ENCODE measurements around the gene LRRC75B. TPM values are rescaled to one million over a fixed set of nuclear protein-coding genes. Genes with fewer than 3 reads are reported as not detected.

Gene LRRC75B
- total and polyA plus RNA-seq, 9 of the 15 experiments (the other 6 are each of a cell fraction or from before 2014, with no cell fraction given): 0.10 to 2.8 (median 1.0) TPM; not detected in 1

DNA sequence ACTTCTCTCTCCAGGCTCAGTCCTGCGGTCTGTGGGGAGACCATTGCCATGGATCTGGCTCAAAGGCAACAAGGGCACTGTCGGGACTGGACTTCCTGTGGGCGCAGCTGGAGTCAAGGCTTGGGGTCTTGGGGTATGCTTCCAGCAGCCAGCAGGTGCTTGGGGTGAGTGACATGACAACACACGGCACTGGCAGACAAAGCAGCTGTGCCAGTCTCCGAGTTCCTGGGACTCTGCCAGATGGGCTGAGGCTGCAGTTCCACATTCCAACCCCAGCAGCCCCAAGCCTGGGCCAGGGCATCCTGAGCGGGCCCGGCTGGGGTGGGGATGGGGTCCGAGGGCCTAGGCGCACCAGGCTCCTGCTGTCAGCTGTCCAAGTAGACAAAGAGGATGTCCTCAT is 50.2 kb downstream of the LRRC75B start:
- ATAC-seq: no peak
- in situ Hi-C loops (cut with MboI) (no loop called here), intact Hi-C loops (cut with micrococcal nuclease) (no loop called here)
- no peaks in the 10 kb centered on the region for H3K9me3 ChIP-seq (replicated peaks; ENCODE audit: control insufficient read depth, insufficient read depth, low read depth, low read length)
- no peaks in the 10 kb centered on the region for H4K20me1 ChIP-seq (replicated peaks; ENCODE audit: control insufficient read depth, insufficient read depth, low read length)
- no peak overlapping the region for H3K4me2 ChIP-seq (ENCODE audit: insufficient read depth, low read length)
- H3K9me1 ChIP-seq (ENCODE audit: control insufficient read depth, insufficient read depth, low read length): no peaks in the 10 kb centered on the region
- no peak overlapping the region for H2AFZ ChIP-seq (ENCODE audit: low read depth, low read length)
- ChIA-PET CTCF (ENCODE audit: low intra/inter-chr PET ratio) (no interaction called here), POLR2A (interaction anchor here (0.5 to 0.9 kb wide), 2 partner anchors 11 to 43 kb away, joined by 3 read pairs; no protein-coding TSS in a partner anchor)
- no TSS peak for BruUV-seq (replicated peaks)
- H3K79me2 ChIP-seq (ENCODE audit: control insufficient read depth, insufficient read depth, low read length): no peaks in the 10 kb centered on the region
- H3K36me3 ChIP-seq (ENCODE audit: control insufficient read depth, insufficient read depth, low read length): peaks cover 63% of the 10 kb centered on the region; the same call in 2 of the 3 replicates
- 96% methylated on average over 3 of the region's 9 CpGs for WGBS (ENCODE audit: insufficient coverage, low coverage, missing lambda C conversion rate)
- no peak for FAIRE-seq
- no peaks in the 10 kb centered on the region for H3K27me3 ChIP-seq (ENCODE audit: control insufficient read depth in 2 of 2, insufficient read depth in 2 of 2, low read length in 2 of 2)
- H3K27ac ChIP-seq (ENCODE audit: extremely low read depth, low read depth, low read length): no peak overlapping the region
- peaks cover 0 to 4% of the 10 kb centered on the region in 2 experiments; a peak in 1 of 5 replicates for H3K4me1 ChIP-seq (replicated peaks in 1 of 2; ENCODE audit: control insufficient read depth in 2 of 2, insufficient read depth in 2 of 2, low read length in 2 of 2)
- H3K4me3 ChIP-seq: no peak overlapping the region
- no peak for TF ChIP-seq RAD51 (IDR thresholded peaks at IDR 0.05; ENCODE audit: borderline replicate concordance, low read depth)
- no peak for TF ChIP-seq ZNF121 (CRISPR knock-in tag; conservative IDR thresholded peaks at IDR 0.05)
- TF ChIP-seq KLF16 (IDR thresholded peaks at IDR 0.05): no peak
- no peak for TF ChIP-seq CREM (IDR thresholded peaks at IDR 0.05; ENCODE audit: low read depth)
- TF ChIP-seq ZNF41 (CRISPR knock-in tag; conservative IDR thresholded peaks at IDR 0.05): no peak
- TF ChIP-seq, protein P1, sequence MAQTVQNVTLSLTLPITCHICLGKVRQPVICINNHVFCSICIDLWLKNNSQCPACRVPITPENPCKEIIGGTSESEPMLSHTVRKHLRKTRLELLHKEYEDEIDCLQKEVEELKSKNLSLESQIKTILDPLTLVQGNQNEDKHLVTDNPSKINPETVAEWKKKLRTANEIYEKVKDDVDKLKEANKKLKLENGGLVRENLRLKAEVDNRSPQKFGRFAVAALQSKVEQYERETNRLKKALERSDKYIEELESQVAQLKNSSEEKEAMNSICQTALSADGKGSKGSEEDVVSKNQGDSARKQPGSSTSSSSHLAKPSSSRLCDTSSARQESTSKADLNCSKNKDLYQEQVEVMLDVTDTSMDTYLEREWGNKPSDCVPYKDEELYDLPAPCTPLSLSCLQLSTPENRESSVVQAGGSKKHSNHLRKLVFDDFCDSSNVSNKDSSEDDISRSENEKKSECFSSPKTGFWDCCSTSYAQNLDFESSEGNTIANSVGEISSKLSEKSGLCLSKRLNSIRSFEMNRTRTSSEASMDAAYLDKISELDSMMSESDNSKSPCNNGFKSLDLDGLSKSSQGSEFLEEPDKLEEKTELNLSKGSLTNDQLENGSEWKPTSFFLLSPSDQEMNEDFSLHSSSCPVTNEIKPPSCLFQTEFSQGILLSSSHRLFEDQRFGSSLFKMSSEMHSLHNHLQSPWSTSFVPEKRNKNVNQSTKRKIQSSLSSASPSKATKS (CRISPR knock-in tag; IDR thresholded peaks at IDR 0.05): no peak
- TF ChIP-seq, protein P2, sequence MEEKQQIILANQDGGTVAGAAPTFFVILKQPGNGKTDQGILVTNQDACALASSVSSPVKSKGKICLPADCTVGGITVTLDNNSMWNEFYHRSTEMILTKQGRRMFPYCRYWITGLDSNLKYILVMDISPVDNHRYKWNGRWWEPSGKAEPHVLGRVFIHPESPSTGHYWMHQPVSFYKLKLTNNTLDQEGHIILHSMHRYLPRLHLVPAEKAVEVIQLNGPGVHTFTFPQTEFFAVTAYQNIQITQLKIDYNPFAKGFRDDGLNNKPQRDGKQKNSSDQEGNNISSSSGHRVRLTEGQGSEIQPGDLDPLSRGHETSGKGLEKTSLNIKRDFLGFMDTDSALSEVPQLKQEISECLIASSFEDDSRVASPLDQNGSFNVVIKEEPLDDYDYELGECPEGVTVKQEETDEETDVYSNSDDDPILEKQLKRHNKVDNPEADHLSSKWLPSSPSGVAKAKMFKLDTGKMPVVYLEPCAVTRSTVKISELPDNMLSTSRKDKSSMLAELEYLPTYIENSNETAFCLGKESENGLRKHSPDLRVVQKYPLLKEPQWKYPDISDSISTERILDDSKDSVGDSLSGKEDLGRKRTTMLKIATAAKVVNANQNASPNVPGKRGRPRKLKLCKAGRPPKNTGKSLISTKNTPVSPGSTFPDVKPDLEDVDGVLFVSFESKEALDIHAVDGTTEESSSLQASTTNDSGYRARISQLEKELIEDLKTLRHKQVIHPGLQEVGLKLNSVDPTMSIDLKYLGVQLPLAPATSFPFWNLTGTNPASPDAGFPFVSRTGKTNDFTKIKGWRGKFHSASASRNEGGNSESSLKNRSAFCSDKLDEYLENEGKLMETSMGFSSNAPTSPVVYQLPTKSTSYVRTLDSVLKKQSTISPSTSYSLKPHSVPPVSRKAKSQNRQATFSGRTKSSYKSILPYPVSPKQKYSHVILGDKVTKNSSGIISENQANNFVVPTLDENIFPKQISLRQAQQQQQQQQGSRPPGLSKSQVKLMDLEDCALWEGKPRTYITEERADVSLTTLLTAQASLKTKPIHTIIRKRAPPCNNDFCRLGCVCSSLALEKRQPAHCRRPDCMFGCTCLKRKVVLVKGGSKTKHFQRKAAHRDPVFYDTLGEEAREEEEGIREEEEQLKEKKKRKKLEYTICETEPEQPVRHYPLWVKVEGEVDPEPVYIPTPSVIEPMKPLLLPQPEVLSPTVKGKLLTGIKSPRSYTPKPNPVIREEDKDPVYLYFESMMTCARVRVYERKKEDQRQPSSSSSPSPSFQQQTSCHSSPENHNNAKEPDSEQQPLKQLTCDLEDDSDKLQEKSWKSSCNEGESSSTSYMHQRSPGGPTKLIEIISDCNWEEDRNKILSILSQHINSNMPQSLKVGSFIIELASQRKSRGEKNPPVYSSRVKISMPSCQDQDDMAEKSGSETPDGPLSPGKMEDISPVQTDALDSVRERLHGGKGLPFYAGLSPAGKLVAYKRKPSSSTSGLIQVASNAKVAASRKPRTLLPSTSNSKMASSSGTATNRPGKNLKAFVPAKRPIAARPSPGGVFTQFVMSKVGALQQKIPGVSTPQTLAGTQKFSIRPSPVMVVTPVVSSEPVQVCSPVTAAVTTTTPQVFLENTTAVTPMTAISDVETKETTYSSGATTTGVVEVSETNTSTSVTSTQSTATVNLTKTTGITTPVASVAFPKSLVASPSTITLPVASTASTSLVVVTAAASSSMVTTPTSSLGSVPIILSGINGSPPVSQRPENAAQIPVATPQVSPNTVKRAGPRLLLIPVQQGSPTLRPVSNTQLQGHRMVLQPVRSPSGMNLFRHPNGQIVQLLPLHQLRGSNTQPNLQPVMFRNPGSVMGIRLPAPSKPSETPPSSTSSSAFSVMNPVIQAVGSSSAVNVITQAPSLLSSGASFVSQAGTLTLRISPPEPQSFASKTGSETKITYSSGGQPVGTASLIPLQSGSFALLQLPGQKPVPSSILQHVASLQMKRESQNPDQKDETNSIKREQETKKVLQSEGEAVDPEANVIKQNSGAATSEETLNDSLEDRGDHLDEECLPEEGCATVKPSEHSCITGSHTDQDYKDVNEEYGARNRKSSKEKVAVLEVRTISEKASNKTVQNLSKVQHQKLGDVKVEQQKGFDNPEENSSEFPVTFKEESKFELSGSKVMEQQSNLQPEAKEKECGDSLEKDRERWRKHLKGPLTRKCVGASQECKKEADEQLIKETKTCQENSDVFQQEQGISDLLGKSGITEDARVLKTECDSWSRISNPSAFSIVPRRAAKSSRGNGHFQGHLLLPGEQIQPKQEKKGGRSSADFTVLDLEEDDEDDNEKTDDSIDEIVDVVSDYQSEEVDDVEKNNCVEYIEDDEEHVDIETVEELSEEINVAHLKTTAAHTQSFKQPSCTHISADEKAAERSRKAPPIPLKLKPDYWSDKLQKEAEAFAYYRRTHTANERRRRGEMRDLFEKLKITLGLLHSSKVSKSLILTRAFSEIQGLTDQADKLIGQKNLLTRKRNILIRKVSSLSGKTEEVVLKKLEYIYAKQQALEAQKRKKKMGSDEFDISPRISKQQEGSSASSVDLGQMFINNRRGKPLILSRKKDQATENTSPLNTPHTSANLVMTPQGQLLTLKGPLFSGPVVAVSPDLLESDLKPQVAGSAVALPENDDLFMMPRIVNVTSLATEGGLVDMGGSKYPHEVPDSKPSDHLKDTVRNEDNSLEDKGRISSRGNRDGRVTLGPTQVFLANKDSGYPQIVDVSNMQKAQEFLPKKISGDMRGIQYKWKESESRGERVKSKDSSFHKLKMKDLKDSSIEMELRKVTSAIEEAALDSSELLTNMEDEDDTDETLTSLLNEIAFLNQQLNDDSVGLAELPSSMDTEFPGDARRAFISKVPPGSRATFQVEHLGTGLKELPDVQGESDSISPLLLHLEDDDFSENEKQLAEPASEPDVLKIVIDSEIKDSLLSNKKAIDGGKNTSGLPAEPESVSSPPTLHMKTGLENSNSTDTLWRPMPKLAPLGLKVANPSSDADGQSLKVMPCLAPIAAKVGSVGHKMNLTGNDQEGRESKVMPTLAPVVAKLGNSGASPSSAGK (IDR thresholded peaks at IDR 0.05): no peak
- no peak for TF ChIP-seq SMARCE1 (IDR thresholded peaks at IDR 0.05)
- no peak overlapping the region for H3K9ac ChIP-seq (ENCODE audit: insufficient read depth in 1 of 2, low read depth in 2 of 2, low read length in 2 of 2)
- DNase-seq (ENCODE audit: extremely low read depth in 1 of 4, low spot score in 3 of 4): no peak
